ENCODE data around the gene MTG1. TPM values are rescaled to one million over a fixed set of nuclear protein-coding genes. Genes with fewer than 3 reads are reported as not detected.

MTG1 gene
- total and polyA plus RNA-seq, 12 donors, result 17.4 to 36.2 (median 23.8) TPM

- H3K4me1 ChIP-seq, result peaks cover 0 to 5% (median 0%) of the 10 kb centered on the region in 9 donors
- no peak for TF ChIP-seq CTCF (IDR thresholded peaks at IDR 0.05)
- no peak overlapping the region for H3K27ac ChIP-seq
- ATAC-seq (no peak), DNase-seq (no peak)
- peaks cover 0 to 2% (median 0%) of the 10 kb centered on the region in 11 donors for H3K9me3 ChIP-seq
- H3K4me3 ChIP-seq, result no peak overlapping the region
- 96 to 98% methylated on average over 14 of the region's 14 CpGs for WGBS, 2 donors
- peaks cover 0 to 18% (median 0%) of the 10 kb centered on the region in 7 donors for H3K27me3 ChIP-seq
- peaks cover 0 to 60% (median 10%) of the 10 kb centered on the region in 9 donors for H3K36me3 ChIP-seq
- intact Hi-C loops (cut with DNase I), result no loop called here
These were observed 24.5 kb downstream of the MTG1 start for GRCh38 chr10:133418289-133418993.

- WGBS, 2 donors, result 92 to 95% methylated on average over 34 of the region's 34 CpGs
- H3K36me3 ChIP-seq, result peaks cover 0 to 56% (median 10%) of the 10 kb centered on the region in 9 donors
- intact Hi-C loops (cut with DNase I), result no loop called here
These were observed 25.4 kb downstream of the MTG1 start for GRCh38 chr10:133419211-133419950.

GRCh38 chr10:133420028-133420427, 26.1 kb downstream of the MTG1 start:
- peaks cover 0 to 20% (median 2%) of the 10 kb centered on the region in 7 donors for H3K27me3 ChIP-seq
- peaks cover 0 to 5% (median 0%) of the 10 kb centered on the region in 9 donors for H3K4me1 ChIP-seq
- intact Hi-C loops (cut with DNase I), result loop anchor here in 1 of 10 donors (5.0 kb wide), 1 partner anchor 152 kb away; no protein-coding TSS in a partner anchor
- H3K27ac ChIP-seq, result no peak overlapping the region
- no peak for ATAC-seq
- H3K9me3 ChIP-seq, result no peaks in the 10 kb centered on the region
- DNase-seq, result peak in 1 of 2 donors; percentile 9
- TF ChIP-seq CTCF (IDR thresholded peaks at IDR 0.05), result no peak
- 91 to 93% methylated on average over 17 of the region's 17 CpGs for WGBS, 2 donors
- no peak overlapping the region for H3K4me3 ChIP-seq
- peaks cover 0 to 50% (median 10%) of the 10 kb centered on the region in 9 donors for H3K36me3 ChIP-seq

More at GRCh38 chr10:133419211-133419950, 25.4 kb downstream of the MTG1 start:
- no peak for ATAC-seq
- Histone ChIP-seq H3K9me3 (no peaks in the 10 kb centered on the region), H3K4me1 (peaks cover 0 to 5% (median 0%) of the 10 kb centered on the region in 9 donors), H3K27me3 (peaks cover 0 to 18% (median 0%) of the 10 kb centered on the region in 7 donors), H3K4me3 (no peak overlapping the region), H3K27ac (no peak overlapping the region)
- peak in 1 of 2 donors; percentile 11 for DNase-seq
- no peak for TF ChIP-seq CTCF (IDR thresholded peaks at IDR 0.05)

- peaks cover 0 to 45% (median 10%) of the 10 kb centered on the region in 9 donors for H3K36me3 ChIP-seq
- no peak for ATAC-seq
- H3K27me3 ChIP-seq, result peaks cover 0 to 21% (median 5%) of the 10 kb centered on the region in 7 donors
- H3K4me3 ChIP-seq, result no peak overlapping the region
- WGBS, 2 donors, result 92 to 97% methylated on average over 6 of the region's 6 CpGs
- peaks cover 0 to 5% (median 0%) of the 10 kb centered on the region in 9 donors for H3K4me1 ChIP-seq
- no peak for TF ChIP-seq CTCF (IDR thresholded peaks at IDR 0.05)
- no peaks in the 10 kb centered on the region for H3K9me3 ChIP-seq
- intact Hi-C loops (cut with DNase I), result loop anchor here in 1 of 10 donors (5.0 kb wide), 1 partner anchor 152 kb away; no protein-coding TSS in a partner anchor
- DNase-seq, result peak in 1 of 2 donors; percentile 5
- H3K27ac ChIP-seq, result no peak overlapping the region
These were observed 26.6 kb downstream of the MTG1 start for GRCh38 chr10:133420579-133420978.
